ENCODE results near the gene PLCE1.

The PLCE1 gene

GRCh38 chr10:94023906-94024305 lies 30.2 kb downstream of the PLCE1 start:
- DNase-seq (ENCODE audit: low read depth), result no peak

DNA sequence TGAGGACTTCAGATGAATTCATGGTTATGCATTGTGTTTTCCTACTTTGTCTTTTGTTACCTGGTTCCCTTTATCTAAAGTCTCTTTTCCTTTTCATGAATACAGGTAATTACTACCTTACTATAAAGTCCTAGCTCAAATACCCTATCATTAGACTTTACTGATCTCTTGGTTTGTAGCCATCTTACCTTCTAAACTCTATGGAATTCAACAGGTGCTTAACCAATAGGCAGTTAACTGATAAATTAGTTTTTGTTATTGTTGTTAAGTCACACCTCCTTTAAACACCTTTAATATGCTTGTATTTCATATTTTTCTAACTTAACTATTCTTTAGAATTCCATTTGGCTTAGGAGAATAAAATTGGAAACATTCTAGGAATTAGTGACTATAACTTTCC lies 30.7 kb downstream of the PLCE1 start:
- no peak for DNase-seq (ENCODE audit: low read depth)

- no peak for DNase-seq (ENCODE audit: low read depth)
Measured at GRCh38 chr10:94025806-94026205, 32.1 kb downstream of the PLCE1 start.

GRCh38 chr10:94027197-94027596 lies 33.5 kb downstream of the PLCE1 start:
- DNase-seq (ENCODE audit: low read depth), result peak; percentile 22

GRCh38 chr10:94029955-94030354 lies 36.2 kb downstream of the PLCE1 start:
- DNase-seq (ENCODE audit: low read depth), result no peak

GRCh38 chr10:94035982-94036765 lies 42.4 kb downstream of the PLCE1 start:
- no peak for DNase-seq (ENCODE audit: low read depth)

- no peak for DNase-seq (ENCODE audit: low read depth)
Measured at GRCh38 chr10:94036766-94037033, 43.0 kb downstream of the PLCE1 start.

DNA sequence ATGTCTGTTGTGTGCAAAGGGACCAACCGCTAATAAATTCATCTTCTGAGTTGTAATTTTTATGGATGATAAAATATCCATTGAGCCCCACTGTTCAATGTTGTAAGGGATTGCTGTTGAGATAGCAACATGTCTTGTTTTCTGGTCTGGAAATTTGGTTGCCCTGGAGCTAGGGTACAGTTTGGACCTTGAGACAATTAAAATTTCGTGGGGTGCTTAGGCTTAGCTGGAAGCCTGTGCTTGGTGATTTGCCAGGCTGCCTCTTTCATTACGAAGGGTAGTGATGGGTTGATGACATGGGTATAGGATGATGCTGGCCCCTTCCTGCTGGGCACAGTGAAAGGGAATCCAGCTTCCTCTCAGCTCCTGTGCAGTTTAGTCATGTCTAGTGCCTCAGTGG lies 43.6 kb downstream of the PLCE1 start:
- no peak for DNase-seq (ENCODE audit: low read depth)

GRCh38 chr10:94038024-94038423 lies 44.3 kb downstream of the PLCE1 start:
- peak; percentile 58 for DNase-seq (ENCODE audit: low read depth)

- DNase-seq (ENCODE audit: low read depth), result no peak
Measured at GRCh38 chr10:94041206-94041605, 47.5 kb downstream of the PLCE1 start.

GRCh38 chr10:94042001-94042833 lies 48.5 kb downstream of the PLCE1 start:
- peak; percentile 72 for DNase-seq (ENCODE audit: low read depth)

DNA sequence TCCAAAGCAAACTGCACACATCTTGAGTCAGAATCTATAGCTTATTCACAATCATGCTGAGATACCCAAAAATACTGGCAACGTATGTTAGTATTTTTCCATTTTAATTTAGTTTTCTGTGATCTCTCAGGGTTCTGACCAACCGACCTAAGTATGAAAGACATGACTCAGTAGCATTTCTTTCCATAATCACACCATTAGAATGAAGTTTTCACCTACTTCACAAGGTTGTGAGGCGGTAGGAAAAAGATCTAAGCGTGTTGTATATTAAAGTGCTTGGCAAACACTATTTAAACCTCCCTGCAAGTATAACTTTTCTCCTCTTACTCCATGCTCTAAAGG lies 49.1 kb downstream of the PLCE1 start:
- DNase-seq (ENCODE audit: low read depth), result no peak

Measured in ELR (cell line).